Endothelial cell of umbilical vein (primary cell): Measurements from ENCODE around the gene SERPINB6. TPM values are rescaled to one million over a fixed set of nuclear protein-coding genes. Genes with fewer than 3 reads are reported as not detected.

ENCODE experiments used
- BruUV-seq: library from RNA; stranded (reverse); fragments of 400-500 nt; replicated peaks from 2 replicates; lab custom pipeline; 2021; lab: Mats Ljungman, UMichigan
- CTCF ChIA-PET: fragments of 300-600, 350-600 bp; sonication (Branson Sonifier 250); formaldehyde crosslinking; loops from one replicate; lab custom pipeline; 2021; ENCODE audit warnings: antibody characterized with exemption, inconsistent platforms; lab: Charles Lee
- POLR2A ChIA-PET: fragments of 300-600, 350-600 bp; sonication (Branson Sonifier 250); formaldehyde crosslinking; loops from one replicate; lab custom pipeline; 2021; ENCODE audit warnings: antibody characterized with exemption, inconsistent platforms; lab: Charles Lee
- DNase-seq: peaks from one replicate; pipeline ENCODE4 v3.0.0-alpha.2; 2011; ENCODE audit warnings: low read depth, low spot score
- FAIRE-seq: peaks from 2 replicates; lab custom pipeline; 2011; peaks lifted over from hg19 to GRCh38; lab: Jason Lieb, UNC
- H2AFZ ChIP-seq: 2 replicates; pipeline ENCODE4 v1.6.0; 2012; ENCODE audit warnings: low read depth, low read length, control low read depth, inconsistent platforms
- H3K27ac ChIP-seq: 2 replicates; pipeline ENCODE4 v1.5.1; 2011; ENCODE audit warnings: low read depth, mild to moderate bottlenecking, control low read depth, low read length, moderate library complexity; ENCODE audit not compliant: insufficient read depth
- H3K27me3 ChIP-seq, 2 experiments: 2 replicates each; pipeline versions ENCODE4 v1.6.0 to v1.6.1; 2011; ENCODE audit warnings: low read length in 2 of 2, mixed read lengths in 1 of 2; ENCODE audit not compliant: control insufficient read depth in 2 of 2, insufficient read depth in 2 of 2
- H3K36me3 ChIP-seq, 2 experiments: 2 replicates in 1 of 2; 3 replicates in 1 of 2; pipeline ENCODE4 v1.5.1; 2011; ENCODE audit warnings: low read length in 2 of 2, mild to moderate bottlenecking in 1 of 2, moderate library complexity in 1 of 2; ENCODE audit not compliant: control insufficient read depth in 2 of 2, insufficient read depth in 2 of 2; ENCODE audit errors: extremely low read depth in 1 of 2
- H3K4me1 ChIP-seq: 3 replicates; pipeline ENCODE4 v1.5.1; 2011; ENCODE audit warnings: mild to moderate bottlenecking, low read length; ENCODE audit not compliant: control insufficient read depth, insufficient read depth; ENCODE audit errors: extremely low read depth
- H3K4me2 ChIP-seq: 2 replicates; pipeline ENCODE4 v1.6.1; 2011; ENCODE audit warnings: low read length, control low read depth, mixed read lengths; ENCODE audit not compliant: insufficient read depth
- H3K4me3 ChIP-seq, 3 experiments: fragments of 200-600 bp in 1 of 3; sonication (generic), shearing (Covaris generic) in 1 of 3; replicated peaks in 1 of 3; 2 replicates each; pipeline ENCODE4 v1.5.1; 2011 to 2016; ENCODE audit warnings: control low read depth in 3 of 3, low read length in 3 of 3, mild to moderate bottlenecking in 2 of 3, inconsistent platforms in 1 of 3, low read depth in 1 of 3, moderate library complexity in 1 of 3; ENCODE audit not compliant: insufficient read depth in 1 of 3
- H3K79me2 ChIP-seq: 2 replicates; pipeline ENCODE4 v1.6.0; 2012; ENCODE audit warnings: low read length, inconsistent platforms; ENCODE audit not compliant: control insufficient read depth, insufficient read depth
- H3K9ac ChIP-seq: replicated peaks from 2 replicates; pipeline ENCODE3; 2011; ENCODE audit warnings: low read length, control low read depth; ENCODE audit not compliant: insufficient read depth; ENCODE audit errors: extremely low read depth
- H3K9me1 ChIP-seq: replicated peaks from 3 replicates; pipeline ENCODE4 v1.6.0; 2011; ENCODE audit warnings: mild to moderate bottlenecking, low read length; ENCODE audit not compliant: control insufficient read depth, insufficient read depth; ENCODE audit errors: extremely low read depth
- H3K9me3 ChIP-seq: replicated peaks from 2 replicates; pipeline ENCODE4 v1.5.1; 2012; ENCODE audit warnings: low read length, inconsistent platforms; ENCODE audit not compliant: control insufficient read depth, insufficient read depth
- H4K20me1 ChIP-seq: replicated peaks from 2 replicates; pipeline ENCODE3; 2011; ENCODE audit warnings: mild to moderate bottlenecking, low read length; ENCODE audit not compliant: control insufficient read depth, insufficient read depth; ENCODE audit errors: extremely low read depth
- EZH2 ChIP-seq: IDR thresholded peaks from 2 replicates; pipeline ENCODE4 v1.6.1; 2012; ENCODE audit warnings: borderline replicate concordance, low read depth, mild to moderate bottlenecking, moderate library complexity, low read length, inconsistent platforms; ENCODE audit not compliant: severe bottlenecking
- FOS ChIP-seq: IDR thresholded peaks from 2 replicates; pipeline ENCODE4 v1.6.1; 2011; ENCODE audit warnings: mild to moderate bottlenecking, low read length, moderate library complexity, borderline replicate concordance; ENCODE audit not compliant: insufficient read depth
- GATA2 ChIP-seq: IDR thresholded peaks from 2 replicates; pipeline ENCODE4 v1.7.0; 2011; ENCODE audit warnings: low read depth, mild to moderate bottlenecking, moderate library complexity, mixed read lengths, low read length; ENCODE audit not compliant: insufficient read length, insufficient read depth
- JUN ChIP-seq: IDR thresholded peaks from 2 replicates; pipeline ENCODE4 v1.6.1; 2011; ENCODE audit warnings: borderline replicate concordance, low read depth; ENCODE audit not compliant: insufficient read length, insufficient read depth
- MYC ChIP-seq: IDR thresholded peaks from one replicate; pipeline ENCODE4 v1.6.1; 2011; ENCODE audit warnings: mild to moderate bottlenecking, low read depth, low read length
- POLR2A ChIP-seq: IDR thresholded peaks from 2 replicates; pipeline ENCODE4 v1.6.1; 2012; ENCODE audit warnings: low read depth, mild to moderate bottlenecking, control low read depth, low read length
- POLR2AphosphoS5 ChIP-seq: IDR thresholded peaks from 2 replicates; pipeline ENCODE4 v1.6.1; 2012; ENCODE audit warnings: low read depth, mild to moderate bottlenecking, control low read depth, low read length, moderate library complexity; ENCODE audit not compliant: insufficient read depth
- dilution Hi-C: fragments of 300-500 bp; cut with MboI; formaldehyde crosslinking; loops from one replicate; pipeline ENCODE4 v1.15.0; 2019; ENCODE audit warnings: low sequenced_read_pairs; ENCODE audit not compliant: extremely low pct_ligation_motif_present
- intact Hi-C: fragments of 100-400 bp; cut with micrococcal nuclease; formaldehyde crosslinking; loops from one replicate; pipeline ENCODE4 v1.10.0; 2022
- polyA plus RNA-seq, 4 experiments: library from polyadenylated mRNA; depleted of rRNA in 3 of 4; stranded (reverse) in 3 of 4; unstranded in 1 of 4; fragments of >200 nt; gene quantifications; 2 replicates each; pipeline versions ENCODE4 v1.2.1 to v1.2.3, GENCODE V29; 2011 to 2012; ENCODE audit warnings: missing spikeins in 1 of 4
- total RNA-seq: library from RNA; stranded (reverse); gene quantifications from 2 replicates; pipeline ENCODE4 v1.2.3, GENCODE V29; 2021
- TF ChIP-seq, protein P1 (sequence below): IDR thresholded peaks from 2 replicates; pipeline ENCODE4 v1.6.1; 2011; ENCODE audit not compliant: insufficient read depth, insufficient read length
- TF ChIP-seq, protein P2 (sequence below), 2 donors: IDR thresholded peaks; 1 replicate in 1 of 2; 2 replicates in 1 of 2; pipeline ENCODE4 v1.5.1; 2011; ENCODE audit warnings: low read length in 2 of 2, mild to moderate bottlenecking in 2 of 2, moderate library complexity in 2 of 2, control low read depth in 1 of 2, inconsistent platforms in 1 of 2, low read depth in 1 of 2; ENCODE audit not compliant: insufficient read depth in 1 of 2; ENCODE audit errors: extremely low read depth in 1 of 2

The SERPINB6 gene
- total and polyA plus RNA-seq, 2 donors (not counting 3 experiments of a cell fraction or from before 2014, with no cell fraction given) = 145 to 151 TPM

DNA sequence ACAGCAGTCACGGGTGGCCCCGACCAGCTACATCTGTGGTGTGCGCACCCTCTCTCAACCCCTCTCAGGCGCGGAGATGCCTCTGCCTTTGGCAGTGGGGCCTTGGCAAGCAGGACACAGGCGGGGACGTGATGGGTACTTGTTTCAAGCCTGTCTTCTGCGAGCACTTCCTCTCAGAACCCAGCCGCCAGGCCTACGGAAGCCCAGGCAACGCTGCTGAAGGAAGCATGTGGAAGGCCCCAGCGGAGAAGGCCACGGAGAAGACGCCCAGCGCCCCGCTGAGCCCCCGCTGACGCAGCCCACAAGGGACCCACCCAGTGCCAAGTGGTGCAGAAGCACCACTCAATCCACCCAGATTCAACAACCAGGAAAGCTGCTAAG lies 13.0 kb downstream of the SERPINB6 start:
- no peaks in the 10 kb centered on the region for H3K9me1 ChIP-seq
- H3K27ac ChIP-seq = no peak overlapping the region
- FAIRE-seq (no peak), DNase-seq (no peak)
- no peak overlapping the region for H3K4me2 ChIP-seq
- peaks cover 25% of the 10 kb centered on the region for H3K79me2 ChIP-seq
- BruUV-seq = no TSS peak
- dilution Hi-C loops = no loop called here
- no peak overlapping the region for H3K9ac ChIP-seq
- intact Hi-C loops = no loop called here
- TF ChIP-seq, protein P1, sequence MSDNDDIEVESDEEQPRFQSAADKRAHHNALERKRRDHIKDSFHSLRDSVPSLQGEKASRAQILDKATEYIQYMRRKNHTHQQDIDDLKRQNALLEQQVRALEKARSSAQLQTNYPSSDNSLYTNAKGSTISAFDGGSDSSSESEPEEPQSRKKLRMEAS = no peak
- TF ChIP-seq POLR2AphosphoS5 = no peak
- TF ChIP-seq JUN = no peak
- TF ChIP-seq FOS = no peak
- no peak for TF ChIP-seq POLR2A
- TF ChIP-seq, protein P2, sequence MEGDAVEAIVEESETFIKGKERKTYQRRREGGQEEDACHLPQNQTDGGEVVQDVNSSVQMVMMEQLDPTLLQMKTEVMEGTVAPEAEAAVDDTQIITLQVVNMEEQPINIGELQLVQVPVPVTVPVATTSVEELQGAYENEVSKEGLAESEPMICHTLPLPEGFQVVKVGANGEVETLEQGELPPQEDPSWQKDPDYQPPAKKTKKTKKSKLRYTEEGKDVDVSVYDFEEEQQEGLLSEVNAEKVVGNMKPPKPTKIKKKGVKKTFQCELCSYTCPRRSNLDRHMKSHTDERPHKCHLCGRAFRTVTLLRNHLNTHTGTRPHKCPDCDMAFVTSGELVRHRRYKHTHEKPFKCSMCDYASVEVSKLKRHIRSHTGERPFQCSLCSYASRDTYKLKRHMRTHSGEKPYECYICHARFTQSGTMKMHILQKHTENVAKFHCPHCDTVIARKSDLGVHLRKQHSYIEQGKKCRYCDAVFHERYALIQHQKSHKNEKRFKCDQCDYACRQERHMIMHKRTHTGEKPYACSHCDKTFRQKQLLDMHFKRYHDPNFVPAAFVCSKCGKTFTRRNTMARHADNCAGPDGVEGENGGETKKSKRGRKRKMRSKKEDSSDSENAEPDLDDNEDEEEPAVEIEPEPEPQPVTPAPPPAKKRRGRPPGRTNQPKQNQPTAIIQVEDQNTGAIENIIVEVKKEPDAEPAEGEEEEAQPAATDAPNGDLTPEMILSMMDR (IDR thresholded peaks at IDR 0.05; ENCODE audit: extremely low read depth in 1 of 2, insufficient read depth in 1 of 2, low read depth in 1 of 2, low read length in 2 of 2) = no peak
- no peak for TF ChIP-seq EZH2
- TF ChIP-seq MYC = no peak
- TF ChIP-seq GATA2 = no peak
- no peaks in the 10 kb centered on the region for H4K20me1 ChIP-seq
- H2AFZ ChIP-seq = no peak overlapping the region
- H3K4me1 ChIP-seq = peaks cover 18% of the 10 kb centered on the region
- H3K27me3 ChIP-seq = no peaks in the 10 kb centered on the region
- CTCF ChIA-PET = interaction anchor here (0.5 to 10.3 kb wide), 2 partner anchors 29 to 76 kb away, joined by 4 to 331 read pairs; no protein-coding TSS in a partner anchor
- no peaks in the 10 kb centered on the region for H3K9me3 ChIP-seq
- H3K36me3 ChIP-seq = peaks cover 0 to 14% of the 10 kb centered on the region in 2 experiments
- H3K4me3 ChIP-seq = no peak overlapping the region
- POLR2A ChIA-PET = no interaction called here
